SK-N-SH (cell line): Measurements from ENCODE around the gene CBFB. TPM values are rescaled to one million over a fixed set of nuclear protein-coding genes. Genes with fewer than 3 reads are reported as not detected.

Experiments used
- CTCF ChIA-PET: fragments of 300-600, 350-600 bp; formaldehyde crosslinking; extraction: SDS; loops from one replicate; lab custom pipeline; 2021; lab: Yijun Ruan, JAX
- POLR2A ChIA-PET: fragments of 350-600 bp; sonication (Branson Sonifier 250); formaldehyde crosslinking; extraction: SDS; loops from one replicate; lab custom pipeline; 2020; ENCODE audit warnings: antibody characterized with exemption, inconsistent platforms; lab: Yijun Ruan, JAX
- DNase-seq: peaks from one replicate; pipeline ENCODE4 v3.0.0; 2012
- H2AFZ ChIP-seq: fragments of 200-600 bp; sonication (generic); 2 replicates; pipeline ENCODE4 v1.8.1; 2016; ENCODE audit warnings: antibody characterized with exemption, mild to moderate bottlenecking, low read depth
- H3F3A ChIP-seq: fragments of 200-600 bp; sonication (generic); replicated peaks from 2 replicates; pipeline ENCODE3; 2016; ENCODE audit warnings: antibody characterized with exemption, mild to moderate bottlenecking; ENCODE audit not compliant: insufficient read depth
- H3K27ac ChIP-seq, 2 experiments: fragments of 200-500 bp in 1 of 2; fragments of 200-600 bp in 1 of 2; sonication (Bioruptor generic) in 1 of 2; sonication (generic), shearing (Covaris generic) in 1 of 2; 2 replicates each; pipeline versions ENCODE4 v1.5.1 to v1.6.1; 2014 to 2016; ENCODE audit warnings: low read depth in 2 of 2, inconsistent platforms in 1 of 2, low read length in 1 of 2, mild to moderate bottlenecking in 1 of 2, mixed read lengths in 1 of 2
- H3K27me3 ChIP-seq: fragments of 200-600 bp; sonication (generic), shearing (Covaris generic); 2 replicates; pipeline ENCODE4 v1.6.1; 2016; ENCODE audit warnings: mixed run types; ENCODE audit not compliant: insufficient read depth
- H3K36me3 ChIP-seq, 2 experiments: fragments of 200-500 bp in 1 of 2; fragments of 200-600 bp in 1 of 2; sonication (Bioruptor generic) in 1 of 2; sonication (generic) in 1 of 2; replicated peaks in 1 of 2; 2 replicates each; pipeline versions ENCODE3 to v1.5.1; 2014 to 2016; ENCODE audit warnings: low read length in 1 of 2, mild to moderate bottlenecking in 1 of 2; ENCODE audit not compliant: insufficient read depth in 2 of 2, control insufficient read depth in 1 of 2
- H3K4me1 ChIP-seq, 2 experiments: fragments of 200-500 bp in 1 of 2; fragments of 200-600 bp in 1 of 2; sonication (Bioruptor generic) in 1 of 2; sonication (generic), shearing (Covaris generic) in 1 of 2; 2 replicates each; pipeline versions ENCODE4 v1.5.1 to v1.6.1; 2014 to 2016; ENCODE audit warnings: low read depth in 1 of 2, low read length in 1 of 2, mixed run types in 1 of 2; ENCODE audit not compliant: insufficient read depth in 2 of 2, control insufficient read depth in 1 of 2
- H3K4me2 ChIP-seq: fragments of 200-600 bp; sonication (generic), shearing (Covaris generic); 2 replicates; pipeline ENCODE4 v1.6.1; 2017; ENCODE audit warnings: mixed run types
- H3K4me3 ChIP-seq, 2 experiments: fragments of 200-500 bp in 1 of 2; fragments of 200-600 bp in 1 of 2; sonication (Bioruptor generic) in 1 of 2; sonication (generic), shearing (Covaris generic) in 1 of 2; 2 replicates each; pipeline versions ENCODE4 v1.5.1 to v1.8.1; 2014 to 2016; ENCODE audit warnings: low read depth in 2 of 2, inconsistent platforms in 1 of 2, low read length in 1 of 2, mild to moderate bottlenecking in 1 of 2, mixed read lengths in 1 of 2, moderate library complexity in 1 of 2
- H3K79me2 ChIP-seq: fragments of 200-600 bp; sonication (generic); 2 replicates; pipeline ENCODE4 v1.8.1; 2017; ENCODE audit warnings: mild to moderate bottlenecking; ENCODE audit not compliant: insufficient read depth
- H3K9ac ChIP-seq: fragments of 200-600 bp; sonication (generic); 2 replicates; pipeline ENCODE4 v1.6.1; 2017; ENCODE audit warnings: mixed run types
- H3K9me2 ChIP-seq: fragments of 200-600 bp; sonication (generic); 2 replicates; pipeline ENCODE4 v1.6.1; 2017; ENCODE audit warnings: mixed run types
- H3K9me3 ChIP-seq: fragments of 200-600 bp; sonication (generic); 2 replicates; pipeline ENCODE4 v1.6.1; 2017; ENCODE audit warnings: mixed run types, mild to moderate bottlenecking, moderate library complexity
- H4K20me1 ChIP-seq: fragments of 200-600 bp; sonication (generic); 2 replicates; pipeline ENCODE4 v1.6.1; 2017; ENCODE audit warnings: mild to moderate bottlenecking, mixed run types; ENCODE audit not compliant: insufficient read depth
- CTCF ChIP-seq: fragments of 200-600 bp; sonication (generic); IDR thresholded peaks from 2 replicates; pipeline ENCODE4 v1.6.1; 2017; ENCODE audit warnings: antibody characterized with exemption, mild to moderate bottlenecking, moderate library complexity
- ELF1 ChIP-seq: IDR thresholded peaks from 2 replicates; pipeline ENCODE4 v1.4.0; 2012
- EP300 ChIP-seq, 2 experiments: IDR thresholded peaks; 2 replicates each; pipeline versions ENCODE4 v1.4.0 to v1.6.1; 2012; ENCODE audit warnings: borderline replicate concordance in 1 of 2, low read depth in 1 of 2, low read length in 1 of 2
- EZH2phosphoT487 ChIP-seq: fragments of 200-600 bp; sonication (generic); IDR thresholded peaks from 2 replicates; pipeline ENCODE4 v1.6.1; 2017; ENCODE audit warnings: low read depth, mixed run types, mild to moderate bottlenecking, antibody characterized with exemption, moderate library complexity, borderline replicate concordance
- GATA2 ChIP-seq: sonication (generic); formaldehyde crosslinking; IDR thresholded peaks from 2 replicates; pipeline ENCODE4 v1.5.0; 2020; ENCODE audit warnings: mild to moderate bottlenecking, missing genetic modification reagents
- IRF3 ChIP-seq: fragments of 150-350 bp; IDR thresholded peaks from 2 replicates; pipeline ENCODE4 v1.6.1; 2016; ENCODE audit warnings: mild to moderate bottlenecking, low read depth, low read length
- MAX ChIP-seq: IDR thresholded peaks from 2 replicates; pipeline ENCODE4 v1.4.0; 2012; ENCODE audit warnings: low read depth
- MEF2A ChIP-seq: IDR thresholded peaks from 2 replicates; pipeline ENCODE4 v1.4.0; 2012; ENCODE audit warnings: low read depth, borderline replicate concordance
- MXI1 ChIP-seq: IDR thresholded peaks from 2 replicates; pipeline ENCODE4 v1.6.1; 2012; ENCODE audit warnings: mild to moderate bottlenecking, low read depth, low read length, improper control_type of control experiment
- NFIC ChIP-seq: IDR thresholded peaks from 2 replicates; pipeline ENCODE4 v1.4.0; 2012; ENCODE audit warnings: borderline replicate concordance
- RAD21 ChIP-seq: IDR thresholded peaks from 2 replicates; pipeline ENCODE4 v1.6.1; 2012; ENCODE audit warnings: mild to moderate bottlenecking, low read length
- RFX5 ChIP-seq: IDR thresholded peaks from 2 replicates; pipeline ENCODE4 v1.6.1; 2012; ENCODE audit warnings: mild to moderate bottlenecking, improper control_type of control experiment, low read length
- RXRA ChIP-seq: IDR thresholded peaks from 2 replicates; pipeline ENCODE4 v1.4.0; 2012; ENCODE audit warnings: low read depth, mild to moderate bottlenecking, borderline replicate concordance
- SIN3A ChIP-seq: IDR thresholded peaks from 2 replicates; pipeline ENCODE4 v1.6.1; 2012; ENCODE audit warnings: low read depth, mild to moderate bottlenecking, low read length, moderate library complexity, borderline replicate concordance
- SMC3 ChIP-seq: IDR thresholded peaks from 2 replicates; pipeline ENCODE4 v1.6.1; 2012; ENCODE audit warnings: low read depth, low read length, improper control_type of control experiment
- TAF1 ChIP-seq: IDR thresholded peaks from 2 replicates; pipeline ENCODE4 v1.6.1; 2012; ENCODE audit warnings: low read depth, mild to moderate bottlenecking, low read length, moderate library complexity, borderline replicate concordance
- USF2 ChIP-seq: fragments of 150-350 bp; IDR thresholded peaks from 2 replicates; pipeline ENCODE4 v1.6.1; 2017; ENCODE audit warnings: antibody characterized with exemption, low read length, low read depth, borderline replicate concordance
- YY1 ChIP-seq: IDR thresholded peaks from 2 replicates; pipeline ENCODE4 v1.4.0; 2012; ENCODE audit warnings: low read depth, mild to moderate bottlenecking
- ZBTB33 ChIP-seq: IDR thresholded peaks from 2 replicates; pipeline ENCODE4 v1.4.0; 2012; ENCODE audit warnings: low read depth, borderline replicate concordance
- WGBS: methylation state at CpG from one replicate; pipeline ENCODE4 v1.1.6; 2017; ENCODE audit warnings: low lambda C conversion rate; 5-methylcytosine and 5-hydroxymethylcytosine counted together
- polyA plus RNA-seq, 3 experiments: library from polyadenylated mRNA; depleted of rRNA; stranded (reverse); fragments of >200 nt; gene quantifications; 2 replicates each; pipeline ENCODE4 v1.2.3, GENCODE V29; 2012

Gene CBFB
- polyA plus RNA-seq, 1 of the 3 experiments (the other 2 are of a cell fraction) = 40.1 TPM

GRCh38 chr16:66983033-66983432 is 45.9 kb upstream of the CBFB start:
- Histone ChIP-seq H3K9me3 (no peaks in the 10 kb centered on the region), H3K9ac (no peak overlapping the region), H3K4me1 (no peaks in the 10 kb centered on the region), H3K4me2 (no peak overlapping the region), H3F3A (no peaks in the 10 kb centered on the region)
- 77% methylated on average over 9 of the region's 9 CpGs for WGBS
- POLR2A ChIA-PET = no interaction called here
- DNase-seq = no peak
- TF ChIP-seq SIN3A = no peak
- no peak for TF ChIP-seq NFIC
- TF ChIP-seq SMC3 = no peak
- TF ChIP-seq RAD21 = no peak
- TF ChIP-seq RFX5 = no peak
- TF ChIP-seq TAF1 = no peak
- no peak for TF ChIP-seq MAX
- TF ChIP-seq MXI1 = no peak
- no peak for TF ChIP-seq CTCF
- no peak for TF ChIP-seq IRF3
- TF ChIP-seq ELF1 = no peak
- no peak for TF ChIP-seq GATA2 (CRISPR knock-in tag)
- no peak for TF ChIP-seq EP300 (IDR thresholded peaks at IDR 0.05; ENCODE audit: borderline replicate concordance in 1 of 2, low read depth in 1 of 2, low read length in 1 of 2)
- no peak for TF ChIP-seq RXRA
- no peak for TF ChIP-seq YY1
- no peak for TF ChIP-seq ZBTB33
- no peak for TF ChIP-seq USF2
- TF ChIP-seq EZH2phosphoT487 = no peak
- TF ChIP-seq MEF2A = no peak
- TF ChIP-seq, all 33 proteins: peak for 0
- H3K36me3 ChIP-seq = no peaks in the 10 kb centered on the region
- H3K79me2 ChIP-seq = no peaks in the 10 kb centered on the region
- H3K4me3 ChIP-seq = no peak overlapping the region
- CTCF ChIA-PET = interaction anchor here (0.6 to 1.9 kb wide), 7 partner anchors 22 to 194 kb away, joined by 3 to 9 read pairs (median 4); partner anchors contain the start of genes CES3, FBXL8 and TRADD
- H4K20me1 ChIP-seq = no peaks in the 10 kb centered on the region
- H3K9me2 ChIP-seq = no peaks in the 10 kb centered on the region
- no peak overlapping the region for H2AFZ ChIP-seq
- no peak overlapping the region for H3K27ac ChIP-seq
- H3K27me3 ChIP-seq = no peaks in the 10 kb centered on the region
